ENCODE results near the gene KCNK15.

The KCNK15 gene

GRCh38 chr20:44715499-44716308 is 30.0 kb upstream of the KCNK15 start:
- TF ChIP-seq, protein P1, sequence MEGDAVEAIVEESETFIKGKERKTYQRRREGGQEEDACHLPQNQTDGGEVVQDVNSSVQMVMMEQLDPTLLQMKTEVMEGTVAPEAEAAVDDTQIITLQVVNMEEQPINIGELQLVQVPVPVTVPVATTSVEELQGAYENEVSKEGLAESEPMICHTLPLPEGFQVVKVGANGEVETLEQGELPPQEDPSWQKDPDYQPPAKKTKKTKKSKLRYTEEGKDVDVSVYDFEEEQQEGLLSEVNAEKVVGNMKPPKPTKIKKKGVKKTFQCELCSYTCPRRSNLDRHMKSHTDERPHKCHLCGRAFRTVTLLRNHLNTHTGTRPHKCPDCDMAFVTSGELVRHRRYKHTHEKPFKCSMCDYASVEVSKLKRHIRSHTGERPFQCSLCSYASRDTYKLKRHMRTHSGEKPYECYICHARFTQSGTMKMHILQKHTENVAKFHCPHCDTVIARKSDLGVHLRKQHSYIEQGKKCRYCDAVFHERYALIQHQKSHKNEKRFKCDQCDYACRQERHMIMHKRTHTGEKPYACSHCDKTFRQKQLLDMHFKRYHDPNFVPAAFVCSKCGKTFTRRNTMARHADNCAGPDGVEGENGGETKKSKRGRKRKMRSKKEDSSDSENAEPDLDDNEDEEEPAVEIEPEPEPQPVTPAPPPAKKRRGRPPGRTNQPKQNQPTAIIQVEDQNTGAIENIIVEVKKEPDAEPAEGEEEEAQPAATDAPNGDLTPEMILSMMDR (IDR thresholded peaks at IDR 0.05; ENCODE audit: insufficient read depth, low read depth, low read length, missing control alignments): no peak
- H3K4me3 ChIP-seq (ENCODE audit: low read depth, low read length): no peak overlapping the region
- DNase-seq (ENCODE audit: low read depth): no peak

DNA sequence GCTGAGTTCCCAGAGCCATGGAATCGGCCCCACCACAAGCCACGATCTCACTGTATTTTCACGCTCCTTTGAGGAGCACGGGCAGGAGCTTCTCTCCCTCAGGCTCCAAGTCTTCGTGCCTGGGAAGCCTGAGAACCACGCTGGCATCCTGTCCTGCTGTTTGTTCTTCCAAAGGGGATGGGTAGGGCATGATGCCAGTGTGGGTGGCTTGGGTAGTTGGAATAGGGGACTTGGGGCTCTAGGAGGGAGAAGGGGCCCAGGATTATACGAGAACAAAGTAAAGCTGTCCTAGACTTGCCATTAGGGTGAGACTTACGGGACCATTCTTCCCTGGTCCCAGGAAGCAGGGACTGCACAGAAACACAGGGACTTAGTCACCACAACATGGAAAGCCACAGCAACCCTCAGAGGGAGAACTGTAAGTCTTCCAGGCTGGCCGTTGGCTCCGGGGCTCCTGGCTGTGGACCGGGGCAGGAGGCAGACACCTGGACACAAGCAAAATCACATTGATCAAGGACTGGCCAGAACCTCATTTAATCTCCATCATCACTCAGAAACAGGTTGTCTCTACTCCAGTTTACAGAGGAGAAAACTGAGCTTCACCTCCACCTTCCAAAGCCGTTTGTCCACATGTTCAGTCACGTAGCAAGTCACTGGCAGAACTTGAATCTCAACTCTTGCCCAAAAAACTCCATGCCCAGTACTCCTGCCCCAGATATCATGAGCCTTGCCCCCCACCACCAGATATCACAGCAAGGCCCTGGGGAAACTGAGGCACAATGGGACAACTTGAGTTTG is 29.2 kb upstream of the KCNK15 start:
- no peak for DNase-seq (ENCODE audit: low read depth)
- H3K4me3 ChIP-seq (ENCODE audit: low read depth, low read length): no peak overlapping the region
- TF ChIP-seq, protein P1 (IDR thresholded peaks at IDR 0.05; ENCODE audit: insufficient read depth, low read depth, low read length, missing control alignments): no peak

DNA sequence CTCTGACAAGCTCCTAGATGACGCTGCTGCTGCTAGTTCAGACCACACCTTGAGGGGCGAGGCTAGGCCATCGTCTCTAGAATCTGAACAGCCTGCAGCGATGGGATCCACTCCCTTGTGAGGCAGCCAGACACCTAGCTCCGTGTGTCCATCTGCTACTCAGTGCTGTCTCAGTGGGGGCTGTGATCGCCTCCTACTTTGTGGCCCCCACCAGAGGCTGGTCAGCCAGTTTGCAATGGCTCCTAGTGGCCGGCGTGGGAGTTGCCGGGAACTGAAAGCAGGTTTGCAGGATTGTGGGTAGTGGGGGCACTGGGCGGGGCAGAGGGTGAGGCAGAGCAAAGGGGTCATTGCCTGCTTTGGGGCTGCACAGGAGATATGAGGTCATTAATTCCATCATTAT is 27.7 kb upstream of the KCNK15 start:
- no peak for DNase-seq (ENCODE audit: low read depth)
- H3K4me3 ChIP-seq (ENCODE audit: low read depth, low read length): no peak overlapping the region
- TF ChIP-seq, protein P1 (IDR thresholded peaks at IDR 0.05; ENCODE audit: insufficient read depth, low read depth, low read length, missing control alignments): peak; percentile 26

DNA sequence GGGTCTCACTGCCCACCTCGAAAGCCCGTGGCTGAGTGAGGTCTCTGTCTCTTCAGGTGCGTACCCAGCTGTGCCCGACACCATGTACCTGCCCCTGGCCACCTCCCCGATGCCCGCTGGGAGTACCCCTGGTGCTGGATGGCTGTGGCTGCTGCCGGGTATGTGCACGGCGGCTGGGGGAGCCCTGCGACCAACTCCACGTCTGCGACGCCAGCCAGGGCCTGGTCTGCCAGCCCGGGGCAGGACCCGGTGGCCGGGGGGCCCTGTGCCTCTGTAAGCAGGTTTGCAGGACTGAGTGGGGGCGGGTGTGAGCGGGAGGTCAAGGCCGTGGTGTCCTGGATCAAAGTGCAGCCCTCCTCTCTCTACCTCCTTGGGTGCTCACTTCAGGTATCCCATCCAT is 25.8 kb upstream of the KCNK15 start:
- TF ChIP-seq, protein P1 (IDR thresholded peaks at IDR 0.05; ENCODE audit: insufficient read depth, low read depth, low read length, missing control alignments): no peak
- H3K4me3 ChIP-seq (ENCODE audit: low read depth, low read length): no peak overlapping the region
- DNase-seq (ENCODE audit: low read depth): no peak

DNA sequence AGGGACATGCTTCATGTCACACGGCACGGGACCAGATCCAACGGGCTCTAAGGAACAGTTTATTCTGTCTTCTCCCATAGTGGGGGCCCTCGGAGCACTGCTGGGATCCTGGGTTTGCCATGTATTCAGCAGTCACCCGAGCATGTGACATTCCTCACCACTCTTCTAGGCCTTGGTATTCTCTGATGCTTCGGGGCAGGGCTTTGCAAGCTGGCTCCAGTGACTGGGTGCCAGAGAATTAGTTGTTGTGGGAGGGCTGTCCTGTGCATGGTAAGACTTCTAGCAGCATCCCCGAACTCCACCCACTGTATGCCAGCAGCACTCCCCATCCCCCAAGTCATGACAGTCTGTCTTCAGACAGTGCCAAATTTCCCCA is 25.1 kb upstream of the KCNK15 start:
- no peak overlapping the region for H3K4me3 ChIP-seq (ENCODE audit: low read depth, low read length)
- DNase-seq (ENCODE audit: low read depth): no peak
- TF ChIP-seq, protein P1 (IDR thresholded peaks at IDR 0.05; ENCODE audit: insufficient read depth, low read depth, low read length, missing control alignments): no peak

DNA sequence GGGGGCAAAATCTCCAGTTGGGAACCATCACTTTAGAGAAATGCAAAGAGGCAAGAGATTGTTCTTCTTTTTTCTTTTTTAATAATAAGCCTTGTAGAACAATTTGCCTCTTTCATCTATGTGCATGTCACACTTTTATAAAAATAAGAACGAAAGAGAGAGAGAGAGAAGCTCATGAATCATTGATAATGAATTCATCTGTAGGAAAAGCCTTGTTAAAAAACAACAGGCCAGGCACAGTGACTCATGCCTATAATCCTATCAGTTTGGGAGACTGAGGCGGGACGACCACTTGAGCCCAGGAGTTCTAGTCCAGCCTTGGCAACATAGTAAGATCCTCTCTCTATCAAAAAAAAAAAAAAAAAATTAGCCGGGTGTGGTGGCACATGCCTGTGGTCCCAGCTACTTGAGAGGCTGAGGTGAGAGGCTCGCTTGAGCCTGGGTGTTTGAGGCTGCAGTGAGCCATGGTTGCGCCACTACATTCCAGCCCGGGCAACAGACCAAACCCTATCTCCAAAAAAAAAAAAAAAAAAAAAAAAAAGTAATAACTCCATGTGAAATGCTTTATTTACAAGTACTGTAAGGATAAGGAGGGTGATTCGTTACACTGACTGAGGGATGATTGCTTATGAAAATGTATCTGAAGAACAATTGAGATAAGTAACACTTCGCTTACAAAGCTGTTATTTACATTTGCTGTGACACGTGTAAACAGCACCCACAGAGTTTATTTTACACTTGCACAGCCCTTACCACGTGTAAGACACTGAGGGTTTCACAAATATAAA is 24.5 kb upstream of the KCNK15 start:
- TF ChIP-seq, protein P1 (IDR thresholded peaks at IDR 0.05; ENCODE audit: insufficient read depth, low read depth, low read length, missing control alignments): no peak
- H3K4me3 ChIP-seq (ENCODE audit: low read depth, low read length): no peak overlapping the region
- DNase-seq (ENCODE audit: low read depth): no peak
